ENCODE data around the gene KIF6.

GRCh38 chr6:39281312-39281980 lies 443.8 kb downstream of the KIF6 start:
- TF ChIP-seq, protein P1, sequence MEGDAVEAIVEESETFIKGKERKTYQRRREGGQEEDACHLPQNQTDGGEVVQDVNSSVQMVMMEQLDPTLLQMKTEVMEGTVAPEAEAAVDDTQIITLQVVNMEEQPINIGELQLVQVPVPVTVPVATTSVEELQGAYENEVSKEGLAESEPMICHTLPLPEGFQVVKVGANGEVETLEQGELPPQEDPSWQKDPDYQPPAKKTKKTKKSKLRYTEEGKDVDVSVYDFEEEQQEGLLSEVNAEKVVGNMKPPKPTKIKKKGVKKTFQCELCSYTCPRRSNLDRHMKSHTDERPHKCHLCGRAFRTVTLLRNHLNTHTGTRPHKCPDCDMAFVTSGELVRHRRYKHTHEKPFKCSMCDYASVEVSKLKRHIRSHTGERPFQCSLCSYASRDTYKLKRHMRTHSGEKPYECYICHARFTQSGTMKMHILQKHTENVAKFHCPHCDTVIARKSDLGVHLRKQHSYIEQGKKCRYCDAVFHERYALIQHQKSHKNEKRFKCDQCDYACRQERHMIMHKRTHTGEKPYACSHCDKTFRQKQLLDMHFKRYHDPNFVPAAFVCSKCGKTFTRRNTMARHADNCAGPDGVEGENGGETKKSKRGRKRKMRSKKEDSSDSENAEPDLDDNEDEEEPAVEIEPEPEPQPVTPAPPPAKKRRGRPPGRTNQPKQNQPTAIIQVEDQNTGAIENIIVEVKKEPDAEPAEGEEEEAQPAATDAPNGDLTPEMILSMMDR (IDR thresholded peaks at IDR 0.05; ENCODE audit: insufficient read depth, low read length, poor library complexity, severe bottlenecking), result no peak
- TF ChIP-seq EZH2phosphoT487 (conservative IDR thresholded peaks at IDR 0.05; ENCODE audit: low read length), result no peak
